Hepatocyte (in vitro differentiated cells): Measurements from ENCODE around the gene VMAC.

ENCODE experiments used
- EZH2phosphoT487 ChIP-seq: fragments of 200-600 bp; sonication (generic); IDR thresholded peaks from one replicate; pipeline ENCODE4 v1.6.1; 2018; ENCODE audit warnings: antibody characterized with exemption, mild to moderate bottlenecking, low read depth, moderate library complexity; ENCODE audit not compliant: unreplicated experiment, severe bottlenecking
- TF ChIP-seq, protein P1 (sequence below): fragments of 200-600 bp; sonication (generic); IDR thresholded peaks from 2 replicates; pipeline ENCODE4 v1.5.1; 2016; ENCODE audit warnings: antibody characterized with exemption, mild to moderate bottlenecking; ENCODE audit not compliant: poor library complexity

DNA sequence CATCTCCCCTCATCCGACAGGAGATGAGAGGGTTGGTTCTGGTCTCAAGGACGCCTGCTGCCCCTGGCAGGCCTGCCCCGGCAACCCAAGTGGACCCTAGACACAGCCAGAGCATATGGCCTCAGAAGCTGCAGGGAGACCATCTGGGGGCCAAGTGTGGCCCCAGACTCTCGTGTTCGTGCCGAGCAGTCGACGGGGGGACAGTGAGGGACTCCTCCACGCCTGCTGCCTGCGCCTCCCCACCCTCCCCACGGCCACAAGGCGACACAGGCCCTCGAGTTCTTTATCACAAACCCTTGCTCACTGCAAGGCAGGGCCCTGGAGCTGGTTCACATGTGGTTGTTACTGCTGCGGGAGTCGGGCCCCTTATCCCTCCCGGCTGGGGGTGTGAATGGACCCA is 18.7 kb downstream of the VMAC start:
- TF ChIP-seq, protein P1, sequence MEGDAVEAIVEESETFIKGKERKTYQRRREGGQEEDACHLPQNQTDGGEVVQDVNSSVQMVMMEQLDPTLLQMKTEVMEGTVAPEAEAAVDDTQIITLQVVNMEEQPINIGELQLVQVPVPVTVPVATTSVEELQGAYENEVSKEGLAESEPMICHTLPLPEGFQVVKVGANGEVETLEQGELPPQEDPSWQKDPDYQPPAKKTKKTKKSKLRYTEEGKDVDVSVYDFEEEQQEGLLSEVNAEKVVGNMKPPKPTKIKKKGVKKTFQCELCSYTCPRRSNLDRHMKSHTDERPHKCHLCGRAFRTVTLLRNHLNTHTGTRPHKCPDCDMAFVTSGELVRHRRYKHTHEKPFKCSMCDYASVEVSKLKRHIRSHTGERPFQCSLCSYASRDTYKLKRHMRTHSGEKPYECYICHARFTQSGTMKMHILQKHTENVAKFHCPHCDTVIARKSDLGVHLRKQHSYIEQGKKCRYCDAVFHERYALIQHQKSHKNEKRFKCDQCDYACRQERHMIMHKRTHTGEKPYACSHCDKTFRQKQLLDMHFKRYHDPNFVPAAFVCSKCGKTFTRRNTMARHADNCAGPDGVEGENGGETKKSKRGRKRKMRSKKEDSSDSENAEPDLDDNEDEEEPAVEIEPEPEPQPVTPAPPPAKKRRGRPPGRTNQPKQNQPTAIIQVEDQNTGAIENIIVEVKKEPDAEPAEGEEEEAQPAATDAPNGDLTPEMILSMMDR: no peak
- TF ChIP-seq EZH2phosphoT487: no peak
